Renal pelvis (tissue), 12 donors: Measurements from ENCODE around the gene FEZ2. TPM values are rescaled to one million over a fixed set of nuclear protein-coding genes. Genes with fewer than 3 reads are reported as not detected.
A peak's percentile ranks its signal among the peaks of the same experiment; 100 is the strongest.
"Not testable (repeated sequence)": the region's sequence is repeated elsewhere in the genome, so short reads cannot be mapped to it uniquely, and the experiment has no call there.

Experiments
- DNase-seq: peaks from one replicate; pipeline ENCODE4 v3.0.0-alpha.2; 2013
- long read RNA-seq, 16 experiments: transcript quantifications; one replicate each; lab custom pipeline, GENCODE V29; 2026
- polyA plus RNA-seq, 3 donors: library from polyadenylated mRNA; unstranded; fragments of 120-200 nt; gene quantifications; one replicate each; pipeline ENCODE4 v1.2.1, GENCODE V29; 2013; ENCODE audit not compliant: insufficient read length in 3 of 3

Gene FEZ2, protein sequence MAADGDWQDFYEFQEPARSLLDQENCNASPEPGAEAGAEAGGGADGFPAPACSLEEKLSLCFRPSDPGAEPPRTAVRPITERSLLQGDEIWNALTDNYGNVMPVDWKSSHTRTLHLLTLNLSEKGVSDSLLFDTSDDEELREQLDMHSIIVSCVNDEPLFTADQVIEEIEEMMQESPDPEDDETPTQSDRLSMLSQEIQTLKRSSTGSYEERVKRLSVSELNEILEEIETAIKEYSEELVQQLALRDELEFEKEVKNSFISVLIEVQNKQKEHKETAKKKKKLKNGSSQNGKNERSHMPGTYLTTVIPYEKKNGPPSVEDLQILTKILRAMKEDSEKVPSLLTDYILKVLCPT
- polyA plus RNA-seq: 10 to 100 TPM; 70.9 to 88.5 (median 76.9) TPM
- long read RNA-seq, donor 1, full-length matches to known transcripts: 22 of 305 reads
- long read RNA-seq, donor 1, partial matches to known transcripts: 283 of 305 reads
- long read RNA-seq, donor 1, other reads (novel, unspliced or antisense): 0 of 305 reads
- long read RNA-seq, donor 2, transcript FEZ2-204 (8 exons, 1,931 nt): major isoform, 21 of 34 reads
- long read RNA-seq, donor 2, partial matches to known transcripts: 9 of 34 reads
- long read RNA-seq, donor 2, other reads (novel, unspliced or antisense): 0 of 34 reads
- long read RNA-seq, donor 3, full-length matches to known transcripts: 27 of 49 reads
- long read RNA-seq, donor 3, partial matches to known transcripts: 22 of 49 reads
- long read RNA-seq, donor 3, other reads (novel, unspliced or antisense): 0 of 49 reads
- long read RNA-seq, donor 4, full-length matches to known transcripts: 21 of 36 reads
- long read RNA-seq, donor 4, partial matches to known transcripts: 15 of 36 reads
- long read RNA-seq, donor 4, other reads (novel, unspliced or antisense): 0 of 36 reads
- long read RNA-seq, donor 5, transcript FEZ2-204 (8 exons, 1,931 nt): major isoform, 10 of 43 reads
- long read RNA-seq, donor 5, partial matches to known transcripts: 30 of 43 reads
- long read RNA-seq, donor 5, other reads (novel, unspliced or antisense): 0 of 43 reads
- long read RNA-seq, donor 6, full-length matches to known transcripts: 24 of 49 reads
- long read RNA-seq, donor 6, partial matches to known transcripts: 25 of 49 reads
- long read RNA-seq, donor 6, other reads (novel, unspliced or antisense): 0 of 49 reads
- long read RNA-seq, donor 7, full-length matches to known transcripts: 17 of 54 reads
- long read RNA-seq, donor 7, partial matches to known transcripts: 37 of 54 reads
- long read RNA-seq, donor 7, other reads (novel, unspliced or antisense): 0 of 54 reads
- long read RNA-seq, donor 8, transcript FEZ2-204 (8 exons, 1,931 nt): major isoform, 12 of 14 reads
- long read RNA-seq, donor 8, partial matches to known transcripts: 0 of 14 reads
- long read RNA-seq, donor 8, other reads (novel, unspliced or antisense): 0 of 14 reads
- long read RNA-seq, donor 9, full-length matches to known transcripts: 19 of 39 reads
- long read RNA-seq, donor 9, partial matches to known transcripts: 20 of 39 reads
- long read RNA-seq, donor 9, other reads (novel, unspliced or antisense): 0 of 39 reads
- long read RNA-seq, donor 10, full-length matches to known transcripts: 17 of 34 reads
- long read RNA-seq, donor 10, partial matches to known transcripts: 17 of 34 reads
- long read RNA-seq, donor 10, other reads (novel, unspliced or antisense): 0 of 34 reads
- long read RNA-seq, donor 11, transcript FEZ2-204 (8 exons, 1,931 nt): major isoform, 5 of 27 reads
- long read RNA-seq, donor 11, partial matches to known transcripts: 22 of 27 reads
- long read RNA-seq, donor 11, other reads (novel, unspliced or antisense): 0 of 27 reads
- long read RNA-seq, donor 12, full-length matches to known transcripts: 24 of 41 reads
- long read RNA-seq, donor 12, partial matches to known transcripts: 17 of 41 reads
- long read RNA-seq, donor 12, other reads (novel, unspliced or antisense): 0 of 41 reads
- long read RNA-seq, donor 13, full-length matches to known transcripts: 8 of 14 reads
- long read RNA-seq, donor 13, partial matches to known transcripts: 6 of 14 reads
- long read RNA-seq, donor 13, other reads (novel, unspliced or antisense): 0 of 14 reads
- long read RNA-seq, donor 14: 0 reads
- long read RNA-seq, donor 15, full-length matches to known transcripts: 24 of 66 reads
- long read RNA-seq, donor 15, partial matches to known transcripts: 42 of 66 reads
- long read RNA-seq, donor 15, other reads (novel, unspliced or antisense): 0 of 66 reads
- long read RNA-seq, donor 16, full-length matches to known transcripts: 22 of 38 reads
- long read RNA-seq, donor 16, partial matches to known transcripts: 16 of 38 reads
- long read RNA-seq, donor 16, other reads (novel, unspliced or antisense): 0 of 38 reads

DNA sequence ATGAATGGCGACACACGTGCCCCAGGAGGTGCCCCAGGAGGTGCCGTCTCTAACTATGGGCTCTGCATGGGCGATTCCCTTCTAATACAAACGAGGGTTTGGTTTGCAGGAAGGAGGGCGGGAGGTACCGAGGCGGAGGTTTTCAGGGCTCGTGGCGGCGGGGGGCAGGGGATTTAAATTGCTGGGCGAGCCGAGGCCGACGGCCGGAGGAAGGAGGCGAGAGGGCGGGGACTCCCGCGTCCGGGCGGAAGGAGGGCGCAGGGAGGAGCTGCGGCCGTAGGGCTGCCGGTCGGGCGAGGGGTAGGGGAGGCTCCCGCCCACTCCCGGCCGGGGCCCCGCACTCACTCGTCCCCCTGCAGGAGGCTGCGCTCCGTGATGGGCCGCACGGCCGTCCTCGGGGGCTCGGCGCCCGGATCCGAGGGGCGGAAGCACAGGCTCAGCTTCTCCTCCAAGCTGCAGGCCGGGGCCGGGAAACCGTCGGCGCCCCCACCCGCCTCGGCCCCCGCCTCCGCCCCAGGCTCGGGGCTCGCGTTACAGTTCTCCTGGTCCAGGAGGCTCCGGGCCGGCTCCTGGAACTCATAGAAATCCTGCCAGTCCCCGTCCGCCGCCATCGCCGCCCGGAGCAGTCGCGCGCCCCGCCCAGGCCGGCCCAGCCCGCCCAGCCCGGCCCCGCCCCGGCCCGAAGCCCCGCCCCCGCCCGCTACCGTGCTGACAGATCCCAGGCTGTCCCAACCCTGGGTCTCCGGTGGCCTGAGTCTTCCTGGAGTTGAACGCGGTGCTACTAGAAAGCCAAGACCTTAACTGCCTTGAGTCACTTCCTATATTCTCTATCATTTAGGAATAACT, at the start of gene FEZ2:
Gene FEZ2 (minus strand): TSS at position 637 of the 846 bp plus-strand sequence. CDS start 26 bp downstream, at position 611.
- DNase-seq: peak; percentile 73

DNA sequence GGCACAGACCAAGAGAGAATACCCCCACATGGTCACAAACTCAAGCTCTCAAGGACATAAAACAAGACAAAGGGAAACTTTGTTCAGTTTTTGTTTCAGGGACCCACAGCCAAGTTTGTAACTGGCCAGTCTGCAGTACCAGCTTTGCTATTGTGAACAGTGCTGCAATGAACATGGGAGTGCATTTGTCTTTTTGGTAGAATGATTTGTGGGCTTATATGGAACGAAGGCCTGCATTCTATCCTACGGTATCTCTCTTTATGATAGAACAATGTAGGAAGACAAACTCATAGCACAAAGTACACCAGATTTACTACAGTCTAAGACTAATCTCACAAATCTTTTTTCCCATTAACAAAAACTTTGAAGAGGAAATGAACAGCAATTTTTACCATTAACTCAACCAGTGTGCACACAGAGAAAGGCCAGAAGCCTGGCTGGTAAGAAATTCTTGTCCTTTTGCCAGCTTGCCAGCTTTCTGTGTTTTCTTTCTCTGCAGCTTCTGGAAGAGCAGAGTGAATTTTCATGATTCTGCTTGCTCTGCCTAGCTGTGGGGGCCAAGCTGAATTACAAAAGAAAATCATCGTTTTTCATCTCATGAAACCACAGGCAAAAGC, 37.1 kb upstream of the FEZ2 start:
- DNase-seq: no peak

DNA sequence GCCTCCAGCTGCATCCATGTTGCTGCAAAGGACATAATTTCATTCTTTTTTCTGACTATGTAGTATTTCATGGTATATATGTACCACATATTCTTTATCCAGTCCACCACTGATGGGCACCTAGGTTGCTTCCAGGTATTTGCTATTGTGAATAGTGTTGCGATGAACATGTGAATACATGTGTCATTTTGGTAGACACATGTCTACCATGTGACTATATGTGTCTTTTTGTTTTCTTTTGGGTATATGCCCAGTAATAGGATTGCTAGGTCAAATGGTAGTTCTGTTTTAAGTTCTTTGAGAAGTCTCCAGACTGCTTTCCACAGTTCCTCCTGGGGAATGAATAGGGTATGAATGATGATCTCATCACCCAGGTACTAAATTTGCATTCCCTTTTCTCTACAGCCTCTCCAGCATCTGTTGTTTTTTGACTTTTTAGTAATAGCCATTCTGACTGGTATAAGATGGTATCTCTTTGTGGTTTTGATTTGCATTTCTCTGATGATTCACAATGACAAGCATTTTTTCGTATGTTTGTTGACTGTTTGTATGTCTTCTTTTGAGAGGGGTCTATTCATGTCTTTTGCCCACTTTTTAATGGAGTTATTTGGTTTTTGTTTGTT, 35.6 kb upstream of the FEZ2 start:
- no peak for DNase-seq

DNA sequence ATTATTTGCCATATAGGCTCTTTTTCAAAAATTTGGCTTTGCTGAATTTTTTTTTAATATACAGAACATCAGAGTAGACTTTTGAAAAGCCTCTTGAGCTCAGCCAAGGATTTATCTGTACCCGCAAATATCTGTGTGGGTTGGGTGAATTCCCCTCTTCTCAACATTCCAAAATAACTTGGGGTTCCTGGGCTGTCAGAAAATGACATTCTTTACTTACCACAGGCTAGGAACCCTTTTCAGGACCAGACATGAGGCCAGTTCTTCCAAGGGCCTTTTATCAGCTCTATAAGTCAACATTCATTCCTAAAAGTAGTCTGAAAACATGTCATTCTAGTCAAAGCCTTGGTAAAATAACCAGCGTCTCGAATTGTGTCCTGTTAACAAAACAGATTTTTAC, 28.8 kb upstream of the FEZ2 start:
- DNase-seq: no peak

DNA sequence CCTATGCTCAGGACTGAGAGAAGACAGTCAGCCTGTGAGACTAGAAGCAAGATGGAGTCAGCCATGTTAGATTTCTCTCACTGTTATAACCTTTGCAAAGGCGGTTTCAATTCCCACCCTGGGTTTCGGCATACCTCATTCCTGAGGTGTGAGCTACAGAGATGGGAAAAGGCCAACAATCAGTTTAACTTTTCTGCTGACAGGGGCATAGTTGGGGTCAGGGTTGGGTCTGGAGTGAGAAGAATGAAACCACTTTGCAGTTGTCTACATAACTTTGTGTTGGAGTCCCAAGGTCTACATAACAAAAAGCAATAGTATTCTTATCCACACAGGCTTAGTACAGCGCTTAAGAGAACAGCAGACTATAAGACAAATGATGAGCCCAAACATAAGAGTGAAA, 28.1 kb upstream of the FEZ2 start:
- no peak for DNase-seq

DNA sequence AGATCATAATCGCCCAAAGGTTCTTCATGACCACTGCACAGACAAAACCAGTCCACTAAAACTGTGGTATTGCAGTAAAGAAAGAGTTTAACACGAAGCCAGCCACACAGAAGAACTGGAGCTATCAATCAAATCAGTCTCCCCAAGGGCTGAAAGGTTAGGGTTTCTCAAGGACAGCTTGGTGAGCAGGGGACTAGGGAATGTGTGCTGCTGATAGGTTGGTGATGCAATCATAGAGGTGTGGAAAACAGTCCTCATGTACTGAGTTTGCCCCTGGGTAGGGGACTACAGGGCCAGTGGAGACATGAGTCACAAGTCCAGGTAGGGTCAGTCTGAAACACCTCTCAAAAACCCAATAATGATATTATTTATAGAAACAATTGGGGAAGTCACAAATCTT, 27.3 kb upstream of the FEZ2 start:
- DNase-seq: no peak

DNA sequence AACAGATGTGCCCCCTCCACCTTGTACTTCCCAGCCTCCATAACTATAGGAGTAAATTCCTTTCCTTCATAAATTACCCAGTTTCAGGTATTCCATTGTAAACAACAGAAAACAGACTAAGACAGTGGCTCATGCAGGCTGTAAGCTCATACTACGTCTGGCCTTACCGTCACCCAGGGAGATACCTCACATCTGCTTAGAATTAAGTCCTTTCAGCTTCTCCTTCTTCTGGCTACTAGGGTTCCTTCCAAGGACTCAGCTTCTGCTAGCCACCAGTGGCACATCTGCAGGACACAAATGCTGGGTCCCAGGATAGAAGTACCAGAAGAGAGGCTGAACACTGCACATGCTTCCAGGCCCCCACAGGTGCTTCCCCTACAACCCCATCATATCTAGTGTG, 22.4 kb upstream of the FEZ2 start:
- no peak for DNase-seq

DNA sequence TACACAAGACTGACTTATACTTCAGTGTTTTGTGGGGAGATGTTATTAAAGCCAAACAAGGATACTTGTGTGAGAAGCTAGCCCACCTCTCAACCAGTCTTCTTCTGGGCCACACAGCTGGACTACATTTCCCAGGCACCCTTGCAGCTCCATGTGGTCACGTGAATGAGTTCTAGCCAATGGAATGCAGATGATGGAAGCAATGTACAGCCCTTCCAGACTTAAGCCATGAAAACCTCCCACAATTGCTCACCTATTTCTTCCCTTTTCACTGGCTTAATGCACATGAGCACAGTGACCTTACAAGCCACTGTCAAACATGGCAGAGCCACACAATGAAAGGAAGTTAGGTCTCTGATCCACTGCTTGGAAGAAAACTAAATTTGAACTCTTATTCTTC, 20.4 kb upstream of the FEZ2 start:
- DNase-seq: peak; percentile 52

DNA sequence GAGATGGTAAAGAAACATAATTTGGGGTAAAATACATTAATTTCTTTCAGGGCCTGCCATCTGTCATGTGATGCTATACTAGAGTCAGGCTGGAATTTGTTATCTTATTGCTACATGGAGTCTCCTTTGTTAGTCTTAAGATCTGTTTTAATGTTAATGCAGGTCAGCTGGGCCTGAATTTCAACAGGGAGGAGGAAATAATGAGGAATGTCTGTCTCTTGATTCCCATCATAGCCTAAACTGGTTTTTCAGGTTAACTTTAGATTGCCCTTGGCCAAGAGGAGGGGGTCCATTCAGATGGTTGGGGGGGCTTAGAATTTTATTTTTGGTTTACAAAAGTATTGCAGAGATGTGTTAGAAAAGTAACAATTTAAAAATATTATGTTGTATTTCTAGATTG, 19.0 kb upstream of the FEZ2 start:
- DNase-seq: no peak

DNA sequence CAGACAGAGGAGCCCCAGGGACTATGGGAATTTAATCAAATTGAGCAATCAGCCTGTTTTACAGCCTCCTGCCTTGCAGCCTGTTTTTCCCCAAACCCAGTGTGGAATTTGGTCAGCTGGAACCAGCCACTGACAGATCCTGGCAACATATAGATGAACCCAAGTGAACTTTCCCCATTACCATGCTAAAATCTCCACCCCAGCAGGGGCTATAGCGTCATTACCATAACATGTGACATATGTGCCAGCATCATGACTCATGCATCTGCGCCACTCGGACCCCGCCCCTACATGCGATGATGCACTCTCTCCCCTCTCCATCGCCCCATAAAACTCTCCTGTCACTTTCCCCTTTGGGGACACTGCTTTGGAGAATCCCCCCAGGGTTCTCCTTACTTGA, 17.3 kb upstream of the FEZ2 start:
- no peak for DNase-seq

DNA sequence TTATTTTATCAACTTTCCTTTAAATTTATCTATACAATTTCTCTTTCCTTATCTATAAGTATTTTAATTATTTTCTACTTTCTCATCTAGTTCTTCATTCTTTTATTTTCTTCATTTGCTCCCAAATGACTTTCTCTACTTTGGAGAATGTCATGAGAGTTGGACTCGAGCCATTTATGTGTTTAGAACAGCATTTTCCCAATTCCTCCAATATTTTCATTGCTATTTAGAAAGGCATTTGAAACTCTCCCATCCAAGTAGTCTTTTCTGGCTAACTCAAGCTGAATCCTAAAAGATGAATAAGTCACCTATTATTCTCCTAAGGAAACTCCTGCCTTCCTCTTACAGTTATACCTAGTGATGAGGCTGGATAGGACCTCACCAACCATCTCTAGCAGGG, 15.8 kb upstream of the FEZ2 start:
- no peak for DNase-seq

DNA sequence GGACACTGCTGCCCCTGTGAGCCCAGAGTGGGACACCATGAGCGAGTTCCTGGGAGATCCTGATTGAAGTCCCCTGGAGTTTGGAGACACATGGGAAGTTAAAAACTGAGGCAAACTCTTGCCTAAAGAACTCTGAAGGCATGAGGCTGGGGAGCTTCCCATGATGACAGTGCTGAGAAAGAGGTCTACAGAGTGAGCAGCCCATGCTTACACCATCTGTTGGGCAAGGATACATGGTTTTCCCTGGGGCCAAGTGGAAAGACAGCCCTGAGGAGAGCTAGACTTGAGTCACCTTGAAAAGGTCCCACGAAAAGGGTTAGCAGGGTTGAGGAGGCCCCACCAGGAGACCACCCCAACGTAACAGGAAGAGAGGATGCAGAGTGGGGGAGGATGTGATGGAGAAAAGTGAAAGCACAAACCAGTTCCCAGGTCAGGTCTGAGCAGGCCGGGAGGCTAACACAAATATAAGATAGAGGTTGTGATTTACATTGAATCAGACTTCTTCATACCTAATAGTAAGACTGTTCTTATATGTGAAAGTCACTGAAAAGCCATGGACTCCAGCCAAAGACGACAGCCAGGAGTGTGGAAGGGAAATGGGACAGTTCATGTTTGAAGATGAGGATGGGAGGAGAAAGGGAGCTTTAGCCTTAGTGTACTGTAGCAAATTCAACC, 13.5 kb upstream of the FEZ2 start:
- DNase-seq: no peak

DNA sequence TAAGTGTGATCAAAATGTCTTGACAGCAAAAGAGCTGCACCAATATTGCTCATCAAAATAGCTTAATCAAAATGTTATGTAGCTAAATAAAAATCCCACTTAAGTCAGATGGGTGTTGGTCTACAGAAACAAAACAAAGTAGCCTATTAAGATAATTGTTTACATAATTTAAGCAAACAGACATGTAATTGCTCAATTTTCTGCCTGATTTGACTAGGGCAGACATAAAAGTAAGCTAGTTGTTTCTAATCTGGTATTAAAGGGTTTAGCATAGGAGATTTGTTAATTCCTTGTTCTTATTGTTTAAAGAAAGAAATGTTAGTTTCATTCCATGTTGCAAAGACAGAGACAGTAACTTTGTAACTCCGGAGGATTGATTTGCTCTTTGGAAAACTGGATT, 11.5 kb upstream of the FEZ2 start:
- DNase-seq: no peak

DNA sequence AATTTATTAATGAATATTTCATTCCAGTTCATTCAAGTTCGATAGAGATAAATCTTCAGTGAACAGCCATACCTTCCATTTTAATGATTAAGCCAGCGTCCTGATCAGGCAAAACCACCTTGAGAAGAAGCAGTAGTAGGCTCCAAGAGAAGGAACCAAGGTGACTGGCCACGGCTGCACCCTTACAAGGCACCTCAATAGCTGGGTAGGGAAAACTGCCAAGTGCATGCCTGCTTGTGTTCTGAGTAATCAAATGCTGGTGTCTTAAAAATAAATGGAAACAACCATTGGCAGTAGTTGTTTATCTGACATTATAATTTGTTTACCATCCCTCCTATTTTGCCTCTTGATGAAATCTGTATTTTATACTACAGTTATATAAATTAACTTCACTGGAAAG, 10.0 kb upstream of the FEZ2 start:
- DNase-seq: no peak

DNA sequence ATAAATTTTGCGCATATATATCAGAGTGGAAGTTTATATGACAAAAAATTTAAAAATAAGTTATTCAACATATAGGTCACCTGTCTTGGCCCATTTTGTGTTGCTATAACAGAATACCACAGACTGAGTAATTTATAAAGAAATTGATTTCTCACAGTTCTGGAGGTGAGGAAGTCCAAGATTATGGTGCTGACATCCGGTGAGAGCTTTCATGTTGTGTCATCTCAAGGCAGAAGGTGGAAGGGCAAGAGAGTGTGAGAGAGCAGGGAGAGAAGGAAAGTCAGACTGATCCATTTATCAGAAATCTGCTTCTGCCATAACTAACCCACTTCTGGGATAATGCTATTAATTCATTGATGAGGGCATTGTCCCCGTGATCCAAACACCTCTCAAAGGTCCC, 9.0 kb upstream of the FEZ2 start:
- no peak for DNase-seq

DNA sequence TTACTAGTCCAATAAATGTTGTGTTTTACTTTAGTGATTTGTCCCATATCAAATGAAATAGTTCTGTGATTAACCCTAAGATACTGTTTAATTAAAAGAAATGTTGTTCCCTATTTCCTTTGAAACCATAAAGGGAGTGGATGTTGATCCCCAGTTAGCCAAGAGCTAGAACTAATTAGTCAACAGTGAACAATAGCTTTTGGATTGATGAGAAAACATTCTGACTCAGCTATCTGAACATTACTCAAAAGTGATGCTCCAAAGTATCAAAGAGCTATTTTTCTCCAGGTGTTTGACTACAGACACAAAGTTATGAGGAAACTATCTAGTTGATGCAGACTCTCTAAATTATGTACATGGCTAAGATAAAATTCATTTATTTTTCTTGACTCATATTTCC, 7.3 kb upstream of the FEZ2 start:
- DNase-seq: no peak

DNA sequence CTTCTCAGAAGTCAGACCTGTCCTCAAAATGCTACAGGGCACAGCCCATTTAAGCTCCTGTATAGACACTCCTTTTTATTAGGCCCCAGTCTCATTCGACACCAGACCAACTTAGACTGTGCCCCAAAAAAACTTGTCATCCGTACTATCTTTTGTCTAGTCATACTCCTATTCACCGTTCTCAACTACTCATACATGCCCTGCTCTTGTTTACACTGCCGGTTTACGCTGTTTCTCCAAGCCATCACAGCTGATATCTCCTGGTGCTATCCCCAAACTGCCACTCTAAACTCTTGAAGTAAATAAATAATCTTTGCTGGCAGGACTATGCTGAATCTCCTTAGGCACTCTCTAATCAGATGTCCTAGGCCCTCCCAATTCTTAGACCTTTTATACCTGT, 5.7 kb upstream of the FEZ2 start:
- DNase-seq: not testable (repeated sequence)
